Endothelial cell of umbilical vein (primary cell): Measurements from ENCODE around the gene KIAA1549. TPM values are rescaled to one million over a fixed set of nuclear protein-coding genes. Genes with fewer than 3 reads are reported as not detected.

Experiments used
- BruUV-seq: library from RNA; stranded (reverse); fragments of 400-500 nt; replicated peaks from 2 replicates; lab custom pipeline; 2021; lab: Mats Ljungman, UMichigan
- CTCF ChIA-PET: fragments of 300-600, 350-600 bp; sonication (Branson Sonifier 250); formaldehyde crosslinking; loops from one replicate; lab custom pipeline; 2021; ENCODE audit warnings: antibody characterized with exemption, inconsistent platforms; lab: Charles Lee
- POLR2A ChIA-PET: fragments of 300-600, 350-600 bp; sonication (Branson Sonifier 250); formaldehyde crosslinking; loops from one replicate; lab custom pipeline; 2021; ENCODE audit warnings: antibody characterized with exemption, inconsistent platforms; lab: Charles Lee
- DNase-seq: peaks from one replicate; pipeline ENCODE4 v3.0.0-alpha.2; 2011; ENCODE audit warnings: low read depth, low spot score
- FAIRE-seq: peaks from 2 replicates; lab custom pipeline; 2011; peaks lifted over from hg19 to GRCh38; lab: Jason Lieb, UNC
- H2AFZ ChIP-seq: 2 replicates; pipeline ENCODE4 v1.6.0; 2012; ENCODE audit warnings: low read depth, low read length, control low read depth, inconsistent platforms
- H3K27ac ChIP-seq: 2 replicates; pipeline ENCODE4 v1.5.1; 2011; ENCODE audit warnings: low read depth, mild to moderate bottlenecking, control low read depth, low read length, moderate library complexity; ENCODE audit not compliant: insufficient read depth
- H3K27me3 ChIP-seq, 2 experiments: 2 replicates each; pipeline versions ENCODE4 v1.6.0 to v1.6.1; 2011; ENCODE audit warnings: low read length in 2 of 2, mixed read lengths in 1 of 2; ENCODE audit not compliant: control insufficient read depth in 2 of 2, insufficient read depth in 2 of 2
- H3K36me3 ChIP-seq, 2 experiments: 2 replicates in 1 of 2; 3 replicates in 1 of 2; pipeline ENCODE4 v1.5.1; 2011; ENCODE audit warnings: low read length in 2 of 2, mild to moderate bottlenecking in 1 of 2, moderate library complexity in 1 of 2; ENCODE audit not compliant: control insufficient read depth in 2 of 2, insufficient read depth in 2 of 2; ENCODE audit errors: extremely low read depth in 1 of 2
- H3K4me1 ChIP-seq: 3 replicates; pipeline ENCODE4 v1.5.1; 2011; ENCODE audit warnings: mild to moderate bottlenecking, low read length; ENCODE audit not compliant: control insufficient read depth, insufficient read depth; ENCODE audit errors: extremely low read depth
- H3K4me2 ChIP-seq: 2 replicates; pipeline ENCODE4 v1.6.1; 2011; ENCODE audit warnings: low read length, control low read depth, mixed read lengths; ENCODE audit not compliant: insufficient read depth
- H3K4me3 ChIP-seq, 3 experiments: fragments of 200-600 bp in 1 of 3; sonication (generic), shearing (Covaris generic) in 1 of 3; replicated peaks in 1 of 3; 2 replicates each; pipeline ENCODE4 v1.5.1; 2011 to 2016; ENCODE audit warnings: control low read depth in 3 of 3, low read length in 3 of 3, mild to moderate bottlenecking in 2 of 3, inconsistent platforms in 1 of 3, low read depth in 1 of 3, moderate library complexity in 1 of 3; ENCODE audit not compliant: insufficient read depth in 1 of 3
- H3K79me2 ChIP-seq: 2 replicates; pipeline ENCODE4 v1.6.0; 2012; ENCODE audit warnings: low read length, inconsistent platforms; ENCODE audit not compliant: control insufficient read depth, insufficient read depth
- H3K9ac ChIP-seq: replicated peaks from 2 replicates; pipeline ENCODE3; 2011; ENCODE audit warnings: low read length, control low read depth; ENCODE audit not compliant: insufficient read depth; ENCODE audit errors: extremely low read depth
- H3K9me1 ChIP-seq: replicated peaks from 3 replicates; pipeline ENCODE4 v1.6.0; 2011; ENCODE audit warnings: mild to moderate bottlenecking, low read length; ENCODE audit not compliant: control insufficient read depth, insufficient read depth; ENCODE audit errors: extremely low read depth
- H3K9me3 ChIP-seq: replicated peaks from 2 replicates; pipeline ENCODE4 v1.5.1; 2012; ENCODE audit warnings: low read length, inconsistent platforms; ENCODE audit not compliant: control insufficient read depth, insufficient read depth
- H4K20me1 ChIP-seq: replicated peaks from 2 replicates; pipeline ENCODE3; 2011; ENCODE audit warnings: mild to moderate bottlenecking, low read length; ENCODE audit not compliant: control insufficient read depth, insufficient read depth; ENCODE audit errors: extremely low read depth
- CTCF ChIP-seq, 2 donors: IDR thresholded peaks; 1 replicate in 1 of 2; 2 replicates in 1 of 2; pipeline ENCODE4 v1.5.1; 2011; ENCODE audit warnings: low read length in 2 of 2, mild to moderate bottlenecking in 2 of 2, moderate library complexity in 2 of 2, control low read depth in 1 of 2, inconsistent platforms in 1 of 2, low read depth in 1 of 2; ENCODE audit not compliant: insufficient read depth in 1 of 2; ENCODE audit errors: extremely low read depth in 1 of 2
- EZH2 ChIP-seq: IDR thresholded peaks from 2 replicates; pipeline ENCODE4 v1.6.1; 2012; ENCODE audit warnings: borderline replicate concordance, low read depth, mild to moderate bottlenecking, moderate library complexity, low read length, inconsistent platforms; ENCODE audit not compliant: severe bottlenecking
- FOS ChIP-seq: IDR thresholded peaks from 2 replicates; pipeline ENCODE4 v1.6.1; 2011; ENCODE audit warnings: mild to moderate bottlenecking, low read length, moderate library complexity, borderline replicate concordance; ENCODE audit not compliant: insufficient read depth
- GATA2 ChIP-seq: IDR thresholded peaks from 2 replicates; pipeline ENCODE4 v1.7.0; 2011; ENCODE audit warnings: low read depth, mild to moderate bottlenecking, moderate library complexity, mixed read lengths, low read length; ENCODE audit not compliant: insufficient read length, insufficient read depth
- JUN ChIP-seq: IDR thresholded peaks from 2 replicates; pipeline ENCODE4 v1.6.1; 2011; ENCODE audit warnings: borderline replicate concordance, low read depth; ENCODE audit not compliant: insufficient read length, insufficient read depth
- MAX ChIP-seq: IDR thresholded peaks from 2 replicates; pipeline ENCODE4 v1.6.1; 2011; ENCODE audit not compliant: insufficient read depth, insufficient read length
- MYC ChIP-seq: IDR thresholded peaks from one replicate; pipeline ENCODE4 v1.6.1; 2011; ENCODE audit warnings: mild to moderate bottlenecking, low read depth, low read length
- POLR2A ChIP-seq: IDR thresholded peaks from 2 replicates; pipeline ENCODE4 v1.6.1; 2012; ENCODE audit warnings: low read depth, mild to moderate bottlenecking, control low read depth, low read length
- POLR2AphosphoS5 ChIP-seq: IDR thresholded peaks from 2 replicates; pipeline ENCODE4 v1.6.1; 2012; ENCODE audit warnings: low read depth, mild to moderate bottlenecking, control low read depth, low read length, moderate library complexity; ENCODE audit not compliant: insufficient read depth
- dilution Hi-C: fragments of 300-500 bp; cut with MboI; formaldehyde crosslinking; loops from one replicate; pipeline ENCODE4 v1.15.0; 2019; ENCODE audit warnings: low sequenced_read_pairs; ENCODE audit not compliant: extremely low pct_ligation_motif_present
- intact Hi-C: fragments of 100-400 bp; cut with micrococcal nuclease; formaldehyde crosslinking; loops from one replicate; pipeline ENCODE4 v1.10.0; 2022
- polyA plus RNA-seq, 4 experiments: library from polyadenylated mRNA; depleted of rRNA in 3 of 4; stranded (reverse) in 3 of 4; unstranded in 1 of 4; fragments of >200 nt; gene quantifications; 2 replicates each; pipeline versions ENCODE4 v1.2.1 to v1.2.3, GENCODE V29; 2011 to 2012; ENCODE audit warnings: missing spikeins in 1 of 4
- total RNA-seq: library from RNA; stranded (reverse); gene quantifications from 2 replicates; pipeline ENCODE4 v1.2.3, GENCODE V29; 2021

The KIAA1549 gene
- total and polyA plus RNA-seq, 2 donors (not counting 3 experiments of a cell fraction or from before 2014, with no cell fraction given): 4.6 to 10.9 TPM

- POLR2A ChIA-PET: no interaction called here
- FAIRE-seq (no peak), DNase-seq (no peak)
- dilution Hi-C loops: no loop called here
- no peaks in the 10 kb centered on the region for H3K79me2 ChIP-seq
- no peaks in the 10 kb centered on the region for H3K9me1 ChIP-seq
- intact Hi-C loops: no loop called here
- no peak overlapping the region for H3K9ac ChIP-seq
- no peaks in the 10 kb centered on the region for H3K9me3 ChIP-seq
- H3K27me3 ChIP-seq: no peaks in the 10 kb centered on the region
- H3K27ac ChIP-seq: no peak overlapping the region
- TF ChIP-seq EZH2 (no peak), MAX (no peak), FOS (no peak)
- BruUV-seq: no TSS peak
- CTCF ChIA-PET: no interaction called here
- no peaks in the 10 kb centered on the region for H4K20me1 ChIP-seq
- no peak overlapping the region for H3K4me2 ChIP-seq
- peaks cover 0 to 6% of the 10 kb centered on the region in 2 experiments for H3K36me3 ChIP-seq
- no peak overlapping the region for H2AFZ ChIP-seq
- no peak overlapping the region for H3K4me3 ChIP-seq
- no peaks in the 10 kb centered on the region for H3K4me1 ChIP-seq
Measured at GRCh38 chr7:138916731-138917130, 64.5 kb downstream of the KIAA1549 start.

GRCh38 chr7:138916275-138916674 is 64.9 kb downstream of the KIAA1549 start:
- H3K9me1 ChIP-seq: no peaks in the 10 kb centered on the region
- H2AFZ ChIP-seq: no peak overlapping the region
- ChIA-PET POLR2A (no interaction called here), CTCF (no interaction called here)
- no peaks in the 10 kb centered on the region for H4K20me1 ChIP-seq
- H3K4me2 ChIP-seq: no peak overlapping the region
- H3K27ac ChIP-seq: no peak overlapping the region
- intact Hi-C loops: no loop called here
- no peak overlapping the region for H3K9ac ChIP-seq
- DNase-seq (no peak), FAIRE-seq (no peak)
- H3K4me1 ChIP-seq: no peaks in the 10 kb centered on the region
- no peak overlapping the region for H3K4me3 ChIP-seq
- no peaks in the 10 kb centered on the region for H3K27me3 ChIP-seq
- no peaks in the 10 kb centered on the region for H3K9me3 ChIP-seq
- peaks cover 0 to 6% of the 10 kb centered on the region in 2 experiments for H3K36me3 ChIP-seq
- no TSS peak for BruUV-seq
- no peak for TF ChIP-seq FOS
- TF ChIP-seq POLR2AphosphoS5: no peak
- TF ChIP-seq MAX: no peak
- TF ChIP-seq GATA2: no peak
- TF ChIP-seq CTCF (IDR thresholded peaks at IDR 0.05; ENCODE audit: extremely low read depth in 1 of 2, insufficient read depth in 1 of 2, low read depth in 1 of 2, low read length in 2 of 2): no peak
- TF ChIP-seq POLR2A: no peak
- TF ChIP-seq MYC: no peak
- TF ChIP-seq EZH2: no peak
- no peak for TF ChIP-seq JUN
- dilution Hi-C loops: no loop called here
- no peaks in the 10 kb centered on the region for H3K79me2 ChIP-seq
